Liver (tissue), 9 donors: ENCODE data around the gene DAGLA. TPM values are rescaled to one million over a fixed set of nuclear protein-coding genes. Genes with fewer than 3 reads are reported as not detected.

ENCODE experiments used
- DNase-seq: peaks from one replicate; pipeline ENCODE4 v3.0.0-alpha.2; 2017; ENCODE audit warnings: low spot score
- H3K27ac ChIP-seq, 2 donors: one replicate each; pipeline ENCODE4 v1.7.0; 2013; ENCODE audit warnings: inconsistent platforms in 2 of 2, low read length in 2 of 2, control low read depth in 1 of 2, low read depth in 1 of 2, mild to moderate bottlenecking in 1 of 2
- H3K27me3 ChIP-seq, 4 donors: one replicate each; pipeline versions ENCODE4 v1.6.1 to v1.7.0; 2013; ENCODE audit warnings: low read length in 3 of 4, inconsistent platforms in 1 of 4, mild to moderate bottlenecking in 1 of 4, moderate library complexity in 1 of 4; ENCODE audit not compliant: control insufficient read depth in 4 of 4, insufficient read depth in 4 of 4
- H3K36me3 ChIP-seq, 4 donors: one replicate each; pipeline versions ENCODE4 v1.6.1 to v1.7.0; 2013; ENCODE audit warnings: low read length in 3 of 4, mild to moderate bottlenecking in 3 of 4, low read depth in 1 of 4, moderate library complexity in 1 of 4; ENCODE audit not compliant: control insufficient read depth in 4 of 4, insufficient read depth in 3 of 4
- H3K4me1 ChIP-seq, 4 donors: one replicate each; pipeline versions ENCODE4 v1.6.1 to v1.7.0; 2013; ENCODE audit warnings: low read length in 3 of 4, mild to moderate bottlenecking in 3 of 4, moderate library complexity in 1 of 4; ENCODE audit not compliant: control insufficient read depth in 4 of 4, insufficient read depth in 4 of 4
- H3K4me3 ChIP-seq, 3 donors: one replicate each; pipeline versions ENCODE4 v1.6.1 to v1.7.0; 2013; ENCODE audit warnings: low read length in 3 of 3, control low read depth in 1 of 3, low read depth in 1 of 3, mild to moderate bottlenecking in 1 of 3
- H3K9ac ChIP-seq, 2 donors: one replicate each; pipeline ENCODE4 v1.7.0; 2013; ENCODE audit warnings: low read length in 2 of 2, mild to moderate bottlenecking in 2 of 2, moderate library complexity in 2 of 2, control low read depth in 1 of 2, low read depth in 1 of 2
- H3K9me3 ChIP-seq, 4 donors: one replicate each; pipeline versions ENCODE4 v1.6.1 to v1.7.0; 2013; ENCODE audit warnings: low read length in 3 of 4; ENCODE audit not compliant: control insufficient read depth in 4 of 4
- CTCF ChIP-seq: fragments of 150-350 bp; IDR thresholded peaks from 2 replicates; pipeline ENCODE4 v1.5.1; 2017; ENCODE audit warnings: improper control_type of control experiment, low read depth, low read length; ENCODE audit not compliant: missing input control
- EGR1 ChIP-seq, 2 donors: IDR thresholded peaks; 2 replicates each; pipeline ENCODE4 v1.6.1; 2016 to 2018; ENCODE audit warnings: antibody characterized with exemption in 2 of 2, low read depth in 2 of 2
- FOXA1 ChIP-seq: IDR thresholded peaks from 2 replicates; pipeline ENCODE4 v1.6.1; 2016; ENCODE audit warnings: antibody characterized with exemption
- FOXA2 ChIP-seq: IDR thresholded peaks from 2 replicates; pipeline ENCODE4 v1.6.1; 2016; ENCODE audit warnings: antibody characterized with exemption
- GABPA ChIP-seq, 2 donors: IDR thresholded peaks in 1 of 2; conservative IDR thresholded peaks in 1 of 2; 2 replicates each; pipeline ENCODE4 v1.6.1; 2016; ENCODE audit warnings: antibody characterized with exemption in 2 of 2, mild to moderate bottlenecking in 1 of 2, moderate library complexity in 1 of 2
- HNF4A ChIP-seq, 2 donors: conservative IDR thresholded peaks; 2 replicates each; pipeline ENCODE4 v1.6.1; 2016; ENCODE audit warnings: antibody characterized with exemption in 2 of 2, mild to moderate bottlenecking in 2 of 2
- HNF4G ChIP-seq: IDR thresholded peaks from 2 replicates; pipeline ENCODE4 v1.6.1; 2016; ENCODE audit warnings: antibody characterized with exemption
- JUND ChIP-seq, 2 donors: IDR thresholded peaks; 2 replicates each; pipeline ENCODE4 v1.6.1; 2016; ENCODE audit warnings: antibody characterized with exemption in 2 of 2
- NR2F2 ChIP-seq: IDR thresholded peaks from 2 replicates; pipeline ENCODE4 v1.6.1; 2016; ENCODE audit warnings: antibody characterized with exemption
- RAD21 ChIP-seq, 2 donors: IDR thresholded peaks; 2 replicates each; pipeline ENCODE4 v1.6.1; 2016; ENCODE audit warnings: antibody characterized with exemption in 2 of 2, mild to moderate bottlenecking in 2 of 2
- RXRA ChIP-seq, 2 donors: IDR thresholded peaks; 2 replicates each; pipeline ENCODE4 v1.6.1; 2017 to 2018; ENCODE audit warnings: antibody characterized with exemption in 2 of 2, mild to moderate bottlenecking in 1 of 2
- TAF1 ChIP-seq: conservative IDR thresholded peaks from 2 replicates; pipeline ENCODE4 v1.6.1; 2016; ENCODE audit warnings: antibody characterized with exemption, mild to moderate bottlenecking
- YY1 ChIP-seq: IDR thresholded peaks from 2 replicates; pipeline ENCODE4 v1.6.1; 2016; ENCODE audit warnings: antibody characterized with exemption, mild to moderate bottlenecking
- WGBS: extraction: QIAGEN DNeasy Blood & Tissue Kit; methylation state at CpG from one replicate; pipeline ENCODE4 v1.1.7; 2013; 5-methylcytosine and 5-hydroxymethylcytosine counted together
- polyA plus RNA-seq, 2 donors: library from polyadenylated mRNA; stranded (reverse) in 1 of 2; unstranded in 1 of 2; fragments of 200-250 nt in 1 of 2; fragments of >200 nt in 1 of 2; fragmentation: Nextera tagmentation in 1 of 2; extraction: Ambion mirVana in 1 of 2; gene quantifications; one replicate each; pipeline versions ENCODE4 v1.2.1 to v1.2.3, GENCODE V29; 2013 to 2015
- total RNA-seq, 2 donors: library from RNA; depleted of rRNA; stranded (reverse); fragments of >200 nt; gene quantifications; one replicate each; pipeline ENCODE4 v1.2.3, GENCODE V29; 2014
- donor health status: healthy.
- donor health status: healthy.
- donor health status: healthy.
- donor health status: healthy.
- donor health status: healthy.

DAGLA gene
- total and polyA plus RNA-seq, 4 donors: 0.13 to 0.84 (median 0.60) TPM

- H3K9me3 ChIP-seq: no peaks in the 10 kb centered on the region
- H3K9ac ChIP-seq: no peak overlapping the region
- 83% methylated on average over 19 of the region's 19 CpGs for WGBS
- no peak overlapping the region for H3K4me3 ChIP-seq
- TF ChIP-seq RXRA (IDR thresholded peaks at IDR 0.05) (no peak), TAF1 (no peak), GABPA (IDR thresholded peaks at IDR 0.05 in 1 of 2, conservative IDR thresholded peaks at IDR 0.05 in 1 of 2) (no peak), FOXA2 (no peak), JUND (IDR thresholded peaks at IDR 0.05) (no peak), EGR1 (IDR thresholded peaks at IDR 0.05; ENCODE audit: low read depth in 2 of 2) (no peak), FOXA1 (no peak), YY1 (no peak), HNF4G (no peak), HNF4A (conservative IDR thresholded peaks at IDR 0.05) (no peak), RAD21 (IDR thresholded peaks at IDR 0.05) (no peak)
- H3K4me1 ChIP-seq: peaks cover 0 to 8% (median 5%) of the 10 kb centered on the region in 4 donors
- DNase-seq: no peak
- H3K36me3 ChIP-seq: no peaks in the 10 kb centered on the region
- no peak overlapping the region for H3K27ac ChIP-seq
- no peaks in the 10 kb centered on the region for H3K27me3 ChIP-seq
These were observed 66.4 kb downstream of the DAGLA start for GRCh38 chr11:61746442-61747191.

- peak; percentile 82 for DNase-seq
- Histone ChIP-seq H3K9ac (no peak overlapping the region), H3K9me3 (no peaks in the 10 kb centered on the region), H3K27me3 (no peaks in the 10 kb centered on the region), H3K36me3 (no peaks in the 10 kb centered on the region), H3K4me3 (no peak overlapping the region), H3K27ac (no peak overlapping the region), H3K4me1 (peaks cover 0 to 8% (median 7%) of the 10 kb centered on the region in 4 donors)
- TF ChIP-seq NR2F2: peak; percentile 21
- peak; percentile 89 to 93 for TF ChIP-seq RAD21 (IDR thresholded peaks at IDR 0.05)
- TF ChIP-seq CTCF: peak; percentile 93
- TF ChIP-seq EGR1 (IDR thresholded peaks at IDR 0.05; ENCODE audit: low read depth in 2 of 2): no peak
- 47% methylated on average over 19 of the region's 19 CpGs for WGBS
These were observed 67.2 kb downstream of the DAGLA start for GRCh38 chr11:61747192-61747966.

- WGBS: 29% methylated on average over 3 of the region's 3 CpGs
- peaks cover 0 to 9% (median 7%) of the 10 kb centered on the region in 4 donors for H3K4me1 ChIP-seq
- H3K9ac ChIP-seq: no peak overlapping the region
- H3K4me3 ChIP-seq: no peak overlapping the region
- H3K27ac ChIP-seq: no peak overlapping the region
- TF ChIP-seq CTCF (no peak), NR2F2 (peak; percentile 7)
- no peak for DNase-seq
- H3K36me3 ChIP-seq: no peaks in the 10 kb centered on the region
- H3K27me3 ChIP-seq: no peaks in the 10 kb centered on the region
- H3K9me3 ChIP-seq: no peaks in the 10 kb centered on the region
These were observed 67.7 kb downstream of the DAGLA start for GRCh38 chr11:61747967-61748285.
